ENCODE results near the gene STK39.
"Not testable (repeated sequence)": the region's sequence is repeated elsewhere in the genome, so short reads cannot be mapped to it uniquely, and the experiment has no call there.

STK39 gene

DNA sequence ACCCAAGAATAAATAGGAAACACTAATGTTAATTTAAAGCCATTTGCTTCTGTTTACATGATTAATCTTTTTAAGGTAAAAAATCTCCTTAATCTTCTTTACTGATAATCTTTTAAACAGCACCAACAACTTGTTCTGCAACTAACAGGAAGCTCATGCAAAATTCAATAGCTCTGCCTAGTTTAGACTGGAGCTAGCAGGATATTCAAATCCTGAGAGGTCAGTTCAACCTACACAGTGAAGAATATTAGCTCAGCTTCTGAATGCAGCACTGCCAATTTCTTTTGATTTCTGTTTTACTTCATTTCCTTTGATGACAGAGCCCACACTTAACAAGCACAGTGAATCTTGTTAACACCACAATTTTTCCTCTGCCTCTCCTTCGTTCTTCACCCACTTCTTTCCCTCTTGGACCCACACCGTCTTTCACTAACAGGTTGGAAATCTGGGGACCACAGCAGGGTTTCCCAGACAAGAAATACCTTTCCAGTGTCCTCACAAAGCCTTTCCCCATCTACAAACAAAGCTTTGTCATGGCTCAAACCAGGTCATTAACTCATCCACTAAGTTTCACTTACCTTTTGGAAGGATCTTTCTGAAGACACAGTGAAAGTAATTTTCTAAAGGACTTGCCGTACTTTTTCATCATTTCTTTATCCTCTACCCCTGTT lies 109.8 kb downstream of the STK39 start:
- Histone ChIP-seq H3K36me3 (ENCODE audit: insufficient read depth, low read length) (peaks cover 6% of the 10 kb centered on the region), H3K27me3 (ENCODE audit: control insufficient read depth in 1 of 2, insufficient read depth in 2 of 2, low read length in 2 of 2) (no peaks in the 10 kb centered on the region), H3K27ac (ENCODE audit: low read depth, low read length) (no peak overlapping the region), H3K9me3 (ENCODE audit: low read length) (no peaks in the 10 kb centered on the region), H3K4me3 (ENCODE audit: low read depth in 1 of 2, low read length in 2 of 2) (no peak overlapping the region), H3K9ac (ENCODE audit: low read length) (no peak overlapping the region), H3K4me1 (ENCODE audit: insufficient read depth, low read length) (peaks cover 6% of the 10 kb centered on the region)

DNA sequence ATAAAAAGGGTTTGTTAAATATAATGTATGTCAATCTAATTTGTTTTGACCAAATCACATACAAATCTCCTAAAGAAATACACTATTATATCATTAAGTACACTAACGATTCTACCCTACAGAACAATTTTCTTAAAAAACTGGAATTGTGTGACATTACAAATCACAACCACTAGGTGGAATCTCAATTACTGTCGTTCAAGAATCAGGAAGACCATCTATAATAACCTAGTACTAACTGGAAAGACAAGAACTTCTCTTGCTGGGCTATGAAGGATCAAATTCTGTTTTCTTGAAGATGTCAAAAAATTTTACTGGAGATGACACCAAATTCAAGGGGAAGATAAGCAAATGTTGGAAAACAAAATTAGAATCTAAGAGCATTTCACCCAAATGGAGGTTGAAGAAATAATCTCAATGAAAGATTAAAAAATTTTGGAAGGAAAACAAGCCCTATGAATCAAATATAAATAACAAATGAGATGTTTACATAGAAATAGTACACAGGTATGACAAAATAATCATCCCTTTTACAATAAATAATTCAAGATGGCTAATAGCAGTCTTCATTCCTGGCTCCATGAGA lies 110.9 kb downstream of the STK39 start:
- no peaks in the 10 kb centered on the region for H3K9me3 ChIP-seq (ENCODE audit: low read length)
- no peaks in the 10 kb centered on the region for H3K27me3 ChIP-seq (ENCODE audit: control insufficient read depth in 1 of 2, insufficient read depth in 2 of 2, low read length in 2 of 2)
- peaks cover 6% of the 10 kb centered on the region for H3K36me3 ChIP-seq (ENCODE audit: insufficient read depth, low read length)
- no peak overlapping the region for H3K4me3 ChIP-seq (ENCODE audit: low read depth in 1 of 2, low read length in 2 of 2)
- H3K27ac ChIP-seq (ENCODE audit: low read depth, low read length): no peak overlapping the region
- no peak overlapping the region for H3K9ac ChIP-seq (ENCODE audit: low read length)
- H3K4me1 ChIP-seq (ENCODE audit: insufficient read depth, low read length): peaks cover 6% of the 10 kb centered on the region

DNA sequence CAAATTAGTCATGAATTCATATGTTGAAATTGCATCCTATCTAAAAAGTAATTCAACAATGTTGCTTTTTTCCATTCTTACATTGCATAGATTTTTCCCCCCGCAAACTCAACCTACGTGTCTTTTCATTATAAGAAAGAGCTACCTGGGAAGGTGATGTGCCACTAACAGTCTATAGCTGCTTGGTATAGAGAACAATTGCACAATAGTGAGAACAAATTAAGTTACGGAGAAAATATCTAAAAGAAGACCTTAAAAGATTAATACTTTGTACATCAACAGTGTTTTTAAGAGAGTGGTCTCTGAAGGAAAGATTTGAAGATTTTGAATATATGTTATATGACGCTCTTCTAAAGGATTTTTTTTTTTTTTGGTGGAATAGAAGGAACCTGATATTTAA lies 111.8 kb downstream of the STK39 start:
- Histone ChIP-seq H3K36me3 (ENCODE audit: insufficient read depth, low read length) (peaks cover 6% of the 10 kb centered on the region), H3K27ac (ENCODE audit: low read depth, low read length) (no peak overlapping the region), H3K4me3 (ENCODE audit: low read depth in 1 of 2, low read length in 2 of 2) (no peak overlapping the region), H3K4me1 (ENCODE audit: insufficient read depth, low read length) (peaks cover 6% of the 10 kb centered on the region), H3K27me3 (ENCODE audit: control insufficient read depth in 1 of 2, insufficient read depth in 2 of 2, low read length in 2 of 2) (no peaks in the 10 kb centered on the region), H3K9me3 (ENCODE audit: low read length) (no peaks in the 10 kb centered on the region), H3K9ac (ENCODE audit: low read length) (no peak overlapping the region)

- no peaks in the 10 kb centered on the region for H3K27me3 ChIP-seq (ENCODE audit: control insufficient read depth in 1 of 2, insufficient read depth in 2 of 2, low read length in 2 of 2)
- no peaks in the 10 kb centered on the region for H3K9me3 ChIP-seq (ENCODE audit: low read length)
- H3K4me1 ChIP-seq (ENCODE audit: insufficient read depth, low read length): peaks cover 6% of the 10 kb centered on the region
- H3K36me3 ChIP-seq (ENCODE audit: insufficient read depth, low read length): peaks cover 6% of the 10 kb centered on the region
- H3K9ac ChIP-seq (ENCODE audit: low read length): no peak overlapping the region
- H3K4me3 ChIP-seq (ENCODE audit: low read depth in 1 of 2, low read length in 2 of 2): no peak overlapping the region
- H3K27ac ChIP-seq (ENCODE audit: low read depth, low read length): no peak overlapping the region
Measured at GRCh38 chr2:168135121-168135520, 112.3 kb downstream of the STK39 start.

- peaks cover 7% of the 10 kb centered on the region for H3K36me3 ChIP-seq (ENCODE audit: insufficient read depth, low read length)
- no peaks in the 10 kb centered on the region for H3K9me3 ChIP-seq (ENCODE audit: low read length)
- H3K4me3 ChIP-seq (ENCODE audit: low read depth in 1 of 2, low read length in 2 of 2): no peak overlapping the region
- no peak overlapping the region for H3K27ac ChIP-seq (ENCODE audit: low read depth, low read length)
- H3K4me1 ChIP-seq (ENCODE audit: insufficient read depth, low read length): peaks cover 6% of the 10 kb centered on the region
- H3K27me3 ChIP-seq (ENCODE audit: control insufficient read depth in 1 of 2, insufficient read depth in 2 of 2, low read length in 2 of 2): no peaks in the 10 kb centered on the region
- H3K9ac ChIP-seq (ENCODE audit: low read length): no peak overlapping the region
Measured at GRCh38 chr2:168134485-168134884, 112.9 kb downstream of the STK39 start.

- H3K36me3 ChIP-seq (ENCODE audit: insufficient read depth, low read length): peaks cover 12% of the 10 kb centered on the region
- H3K27me3 ChIP-seq (ENCODE audit: control insufficient read depth in 1 of 2, insufficient read depth in 2 of 2, low read length in 2 of 2): no peaks in the 10 kb centered on the region
- no peak overlapping the region for H3K4me3 ChIP-seq (ENCODE audit: low read depth in 1 of 2, low read length in 2 of 2)
- no peak overlapping the region for H3K27ac ChIP-seq (ENCODE audit: low read depth, low read length)
- H3K4me1 ChIP-seq (ENCODE audit: insufficient read depth, low read length): no peaks in the 10 kb centered on the region
- H3K9ac ChIP-seq (ENCODE audit: low read length): no peak overlapping the region
- H3K9me3 ChIP-seq (ENCODE audit: low read length): no peaks in the 10 kb centered on the region
Measured at GRCh38 chr2:168132389-168132788, 115.0 kb downstream of the STK39 start.

DNA sequence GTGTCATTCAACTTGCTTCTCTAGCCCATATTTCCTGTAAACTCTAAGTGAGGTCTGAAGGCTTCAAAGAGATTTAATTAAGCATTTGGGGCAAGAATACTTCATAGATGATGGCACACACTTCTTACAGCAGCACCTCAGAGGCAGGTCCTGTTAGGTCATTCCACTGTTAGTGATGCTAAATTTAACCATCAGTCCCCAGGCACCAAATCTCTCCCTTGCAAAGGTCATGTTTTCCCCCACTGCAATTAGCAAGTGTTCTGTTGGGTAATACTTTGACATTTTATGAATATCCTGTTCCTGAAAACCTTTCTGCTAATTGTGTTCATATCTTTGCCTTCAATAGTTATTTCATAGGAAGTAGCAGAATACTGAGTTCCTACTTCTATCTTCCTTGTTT lies 117.0 kb downstream of the STK39 start:
- H3K9me3 ChIP-seq (ENCODE audit: low read length): no peaks in the 10 kb centered on the region
- no peak overlapping the region for H3K27ac ChIP-seq (ENCODE audit: low read depth, low read length)

GRCh38 chr2:168127371-168127770 lies 120.0 kb downstream of the STK39 start:
- Histone ChIP-seq H3K27me3 (ENCODE audit: control insufficient read depth in 1 of 2, insufficient read depth in 2 of 2, low read length in 2 of 2) (no peaks in the 10 kb centered on the region), H3K4me1 (ENCODE audit: insufficient read depth, low read length) (no peaks in the 10 kb centered on the region), H3K27ac (ENCODE audit: low read depth, low read length) (no peak overlapping the region), H3K9ac (ENCODE audit: low read length) (no peak overlapping the region), H3K9me3 (ENCODE audit: low read length) (no peaks in the 10 kb centered on the region), H3K4me3 (ENCODE audit: low read depth in 1 of 2, low read length in 2 of 2) (no peak overlapping the region), H3K36me3 (ENCODE audit: insufficient read depth, low read length) (peaks cover 11% of the 10 kb centered on the region)

More for the DNA sequence above, 117.0 kb downstream of the STK39 start:
- Histone ChIP-seq H3K9ac (ENCODE audit: low read length) (no peak overlapping the region), H3K4me1 (ENCODE audit: insufficient read depth, low read length) (no peaks in the 10 kb centered on the region), H3K36me3 (ENCODE audit: insufficient read depth, low read length) (peaks cover 7% of the 10 kb centered on the region), H3K4me3 (ENCODE audit: low read depth in 1 of 2, low read length in 2 of 2) (no peak overlapping the region), H3K27me3 (ENCODE audit: control insufficient read depth in 1 of 2, insufficient read depth in 2 of 2, low read length in 2 of 2) (no peaks in the 10 kb centered on the region)

GRCh38 chr2:168122210-168122609 lies 125.2 kb downstream of the STK39 start:
- H3K4me1 ChIP-seq (ENCODE audit: insufficient read depth, low read length); H3K27ac ChIP-seq (ENCODE audit: low read depth, low read length); H3K36me3 ChIP-seq (ENCODE audit: insufficient read depth, low read length); H3K9me3 ChIP-seq (ENCODE audit: low read length); H3K4me3 ChIP-seq (ENCODE audit: low read depth in 1 of 2, low read length in 2 of 2); H3K9ac ChIP-seq (ENCODE audit: low read length); H3K27me3 ChIP-seq (ENCODE audit: control insufficient read depth in 1 of 2, insufficient read depth in 2 of 2, low read length in 2 of 2): not testable (repeated sequence)

DNA sequence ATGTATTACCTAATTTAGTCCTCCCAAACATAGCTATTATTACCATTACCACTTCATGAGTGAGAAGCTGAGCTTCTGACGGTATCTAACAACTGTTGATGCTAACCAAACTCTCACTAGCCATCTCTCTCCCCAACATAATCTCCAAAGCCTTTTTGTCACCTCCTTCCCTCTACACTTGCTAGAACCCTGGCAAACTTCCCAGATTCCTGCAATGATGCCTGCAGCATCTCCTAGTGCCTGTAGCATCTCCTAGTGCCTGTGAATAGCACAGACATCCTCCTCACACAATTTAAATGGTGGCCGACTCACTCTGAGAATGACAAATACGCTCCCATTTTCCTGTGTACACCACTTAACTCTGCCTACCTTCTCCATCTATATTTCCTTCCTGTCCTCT lies 126.7 kb downstream of the STK39 start:
- H3K27ac ChIP-seq (ENCODE audit: low read depth, low read length): no peak overlapping the region
- no peak overlapping the region for H3K9ac ChIP-seq (ENCODE audit: low read length)
- H3K9me3 ChIP-seq (ENCODE audit: low read length): no peaks in the 10 kb centered on the region
- peaks cover 5% of the 10 kb centered on the region for H3K36me3 ChIP-seq (ENCODE audit: insufficient read depth, low read length)
- H3K27me3 ChIP-seq (ENCODE audit: control insufficient read depth in 1 of 2, insufficient read depth in 2 of 2, low read length in 2 of 2): no peaks in the 10 kb centered on the region
- peaks cover 7% of the 10 kb centered on the region for H3K4me1 ChIP-seq (ENCODE audit: insufficient read depth, low read length)
- H3K4me3 ChIP-seq (ENCODE audit: low read depth in 1 of 2, low read length in 2 of 2): no peak overlapping the region

DNA sequence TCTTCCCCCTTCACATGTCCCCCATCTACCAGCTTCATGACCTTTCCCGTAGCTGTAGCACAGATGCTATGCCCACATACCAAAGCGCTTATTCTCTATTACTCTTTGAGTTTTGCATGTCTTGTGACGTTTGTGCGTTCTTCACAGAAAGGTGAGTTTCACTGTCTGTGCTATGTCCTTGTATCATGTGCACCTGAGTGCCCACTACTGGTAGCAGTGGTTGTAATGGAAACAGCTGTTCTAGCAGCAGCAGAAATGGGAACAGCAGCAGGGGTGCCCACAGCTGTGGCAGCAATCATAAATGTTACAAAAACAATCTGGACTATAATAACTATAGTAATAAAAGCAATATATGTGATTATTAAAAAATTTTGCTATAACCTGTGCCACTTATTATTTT lies 127.1 kb downstream of the STK39 start:
- H3K27ac ChIP-seq (ENCODE audit: low read depth, low read length): no peak overlapping the region
- no peaks in the 10 kb centered on the region for H3K9me3 ChIP-seq (ENCODE audit: low read length)
- H3K27me3 ChIP-seq (ENCODE audit: control insufficient read depth in 1 of 2, insufficient read depth in 2 of 2, low read length in 2 of 2): no peaks in the 10 kb centered on the region
- H3K4me3 ChIP-seq (ENCODE audit: low read depth in 1 of 2, low read length in 2 of 2): no peak overlapping the region
- H3K4me1 ChIP-seq (ENCODE audit: insufficient read depth, low read length): peaks cover 7% of the 10 kb centered on the region
- H3K9ac ChIP-seq (ENCODE audit: low read length): no peak overlapping the region
- H3K36me3 ChIP-seq (ENCODE audit: insufficient read depth, low read length): peaks cover 5% of the 10 kb centered on the region

GRCh38 chr2:168119515-168120141 lies 127.8 kb downstream of the STK39 start:
- no peak overlapping the region for H3K27ac ChIP-seq (ENCODE audit: low read depth, low read length)
- H3K27me3 ChIP-seq (ENCODE audit: control insufficient read depth in 1 of 2, insufficient read depth in 2 of 2, low read length in 2 of 2): no peaks in the 10 kb centered on the region
- H3K4me1 ChIP-seq (ENCODE audit: insufficient read depth, low read length): peaks cover 7% of the 10 kb centered on the region
- H3K36me3 ChIP-seq (ENCODE audit: insufficient read depth, low read length): peaks cover 5% of the 10 kb centered on the region
- no peaks in the 10 kb centered on the region for H3K9me3 ChIP-seq (ENCODE audit: low read length)
- no peak overlapping the region for H3K9ac ChIP-seq (ENCODE audit: low read length)
- no peak overlapping the region for H3K4me3 ChIP-seq (ENCODE audit: low read depth in 1 of 2, low read length in 2 of 2)

All from muscle layer of colon (tissue), 2 donors.